CD4-positive, alpha-beta T cell (primary cell): ENCODE results near the gene STIM2. TPM values are rescaled to one million over a fixed set of nuclear protein-coding genes. Genes with fewer than 3 reads are reported as not detected.
"Not testable (repeated sequence)": the region's sequence is repeated elsewhere in the genome, so short reads cannot be mapped to it uniquely, and the experiment has no call there.

Experiments used
- ATAC-seq: fragments of 200-7000 bp; cut with Tn5 transposase; one replicate; pipeline ENCODE4 v1.10.0; 2022; ENCODE audit warnings: mild to moderate bottlenecking; ENCODE audit not compliant: poor library complexity
- CTCF ChIA-PET: fragments of 350-600 bp; sonication (Branson Sonifier 250); formaldehyde crosslinking; loops from one replicate; lab custom pipeline; 2021; ENCODE audit warnings: antibody characterized with exemption, inconsistent platforms; lab: Charles Lee
- POLR2A ChIA-PET: fragments of 350-600 bp; sonication (Branson Sonifier 250); formaldehyde crosslinking; loops from one replicate; lab custom pipeline; 2021; ENCODE audit warnings: antibody characterized with exemption, inconsistent platforms; lab: Charles Lee
- DNase-seq, 14 experiments: peaks; one replicate each; pipeline ENCODE4 v3.0.0-alpha.2; 2013 to 2020; ENCODE audit warnings: mixed read lengths in 2 of 14
- H3K27ac ChIP-seq, 2 donors: one replicate each; pipeline versions ENCODE4 v1.5.1 to v1.7.0; 2013; ENCODE audit warnings: low read length in 2 of 2, low read depth in 1 of 2, mild to moderate bottlenecking in 1 of 2
- H3K27me3 ChIP-seq, 2 experiments: 1 replicate in 1 of 2; 2 replicates in 1 of 2; pipeline versions ENCODE4 v1.6.1 to v1.7.0; 2013; ENCODE audit warnings: low read length in 2 of 2, control low read depth in 1 of 2, mild to moderate bottlenecking in 1 of 2, moderate library complexity in 1 of 2; ENCODE audit not compliant: insufficient read depth in 2 of 2, control insufficient read depth in 1 of 2
- H3K36me3 ChIP-seq: one replicate; pipeline ENCODE4 v1.6.1; 2013; ENCODE audit warnings: low read length, control low read depth; ENCODE audit not compliant: insufficient read depth
- H3K4me1 ChIP-seq: one replicate; pipeline ENCODE4 v1.6.1; 2013; ENCODE audit warnings: low read length, control low read depth; ENCODE audit not compliant: insufficient read depth
- H3K4me3 ChIP-seq: one replicate; pipeline ENCODE4 v1.5.1; 2013; ENCODE audit warnings: mild to moderate bottlenecking, low read length, moderate library complexity
- H3K9me3 ChIP-seq, 2 experiments: 1 replicate in 1 of 2; 2 replicates in 1 of 2; pipeline versions ENCODE4 v1.6.1 to v1.7.0; 2013; ENCODE audit warnings: low read length in 2 of 2, mild to moderate bottlenecking in 2 of 2, control low read depth in 1 of 2, moderate library complexity in 1 of 2; ENCODE audit not compliant: control insufficient read depth in 1 of 2, insufficient read depth in 1 of 2
- H3K27ac Mint-ChIP-seq: one replicate; pipeline ENCODE4 v1.8.0; 2020; ENCODE audit warnings: mixed read lengths
- H3K27me3 Mint-ChIP-seq: one replicate; pipeline ENCODE4 v1.8.0; 2021; ENCODE audit warnings: mixed read lengths
- H3K36me3 Mint-ChIP-seq: one replicate; pipeline ENCODE4 v1.8.0; 2021; ENCODE audit warnings: low read depth, mixed read lengths
- H3K4me1 Mint-ChIP-seq: one replicate; pipeline ENCODE4 v1.8.0; 2021; ENCODE audit warnings: low read depth, mixed read lengths
- H3K4me3 Mint-ChIP-seq: one replicate; pipeline ENCODE4 v1.8.0; 2020; ENCODE audit warnings: mild to moderate bottlenecking, mixed read lengths
- H3K9me3 Mint-ChIP-seq: one replicate; pipeline ENCODE4 v1.8.0; 2020; ENCODE audit warnings: mixed read lengths
- intact Hi-C, 2 experiments: fragments of 100-400 bp; cut with DNase I in 1 of 2; cut with micrococcal nuclease in 1 of 2; formaldehyde crosslinking; loops; one replicate each; pipeline versions ENCODE4 v1.15.1 to v1.9.0; 2023 to 2025; cut with DNase I, micrococcal nuclease
- total RNA-seq, 174 experiments: library from RNA in 2 of 174; stranded (reverse) in 2 of 174; gene quantifications; one replicate each; pipeline ENCODE4 v1.2.3 and lab custom pipeline; 2021 to 2026
- TF ChIP-seq, protein P1 (sequence below): fragments of 200-600 bp; IDR thresholded peaks from one replicate; pipeline ENCODE4 v1.8.0; 2022; ENCODE audit warnings: antibody characterized with exemption, mild to moderate bottlenecking

The STIM2 gene
- total RNA-seq, 2 experiments from 2014 or later, result 53.7 to 54.9 TPM

DNA sequence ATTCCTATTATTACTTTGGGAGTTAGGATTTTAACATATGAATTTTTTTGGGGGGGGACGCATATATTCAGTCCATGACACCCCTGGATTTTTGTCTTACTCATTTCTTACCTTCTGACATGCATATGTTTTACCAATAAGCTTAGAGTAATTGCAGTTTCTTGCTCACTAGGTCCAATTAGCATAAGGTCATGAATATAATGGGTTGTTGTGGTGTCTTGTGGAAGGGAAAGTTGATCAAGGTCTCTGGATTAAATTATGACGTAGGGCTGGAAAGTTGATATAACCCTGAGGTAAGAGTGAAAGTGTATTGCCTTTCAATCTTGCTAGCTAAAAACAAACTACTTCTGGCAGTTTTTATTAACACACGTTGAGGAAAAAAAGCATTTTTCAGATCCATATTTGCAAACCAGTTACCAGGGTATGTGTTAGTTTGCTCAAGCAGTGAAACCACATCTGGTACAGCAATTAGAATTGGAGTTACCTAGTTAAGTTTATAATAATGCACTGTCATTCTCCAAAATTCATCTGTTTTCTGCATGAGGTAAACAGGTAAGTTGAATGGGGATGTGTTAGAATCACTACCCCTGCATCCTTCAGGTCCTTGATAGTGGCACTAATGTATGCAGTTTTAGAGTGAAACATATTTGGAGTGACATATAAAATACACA is 32.0 kb downstream of the STIM2 start:
- H3K27ac ChIP-seq, result no peak overlapping the region
- ChIA-PET CTCF (interaction anchor here (1.5 kb wide), 1 partner anchor 30 kb away, joined by 3 read pairs; no protein-coding TSS in a partner anchor), POLR2A (interaction anchor here (0.7 to 1.5 kb wide), 4 partner anchors 8 to 32 kb away, joined by 3 to 4 read pairs (median 3); partner anchors contain the start of gene STIM2)

DNA sequence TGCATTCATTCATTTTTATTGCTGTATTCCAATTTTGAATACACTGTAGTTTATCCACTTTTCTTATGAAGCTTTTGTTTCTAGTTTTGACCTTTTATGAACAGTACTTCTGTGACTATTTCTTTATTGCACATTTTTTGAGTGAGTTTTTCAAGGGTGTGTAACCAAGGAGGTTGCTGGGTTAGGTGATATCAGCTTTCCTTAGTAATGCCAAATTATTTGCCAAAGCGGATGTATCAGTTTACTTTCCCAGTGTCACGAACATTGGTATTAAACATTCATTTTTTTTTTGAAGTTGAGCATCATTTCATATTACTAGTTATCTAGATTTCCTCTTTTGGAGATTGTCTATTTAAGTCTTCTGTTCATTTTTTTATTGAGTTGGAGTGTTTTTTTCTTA is 32.9 kb downstream of the STIM2 start:
- no peaks in the 10 kb centered on the region for H3K27me3 Mint-ChIP-seq
- Histone ChIP-seq H3K36me3 (no peaks in the 10 kb centered on the region), H3K4me1 (peaks cover 4% of the 10 kb centered on the region), H3K27me3 (no peaks in the 10 kb centered on the region), H3K27ac (no peak overlapping the region), H3K9me3 (peaks cover 0 to 3% of the 10 kb centered on the region in 2 experiments), H3K4me3 (no peak overlapping the region)
- H3K4me1 Mint-ChIP-seq, result peaks cover 79% of the 10 kb centered on the region
- POLR2A ChIA-PET, result interaction anchor here (0.7 to 1.5 kb wide), 3 partner anchors 8 to 435 kb away, joined by 3 read pairs; no protein-coding TSS in a partner anchor
- ATAC-seq (no peak), DNase-seq (no peak)
- H3K9me3 Mint-ChIP-seq, result no peaks in the 10 kb centered on the region
- H3K4me3 Mint-ChIP-seq, result no peak overlapping the region
- CTCF ChIA-PET, result interaction anchor here (1.3 to 1.5 kb wide), 2 partner anchors 12 to 31 kb away, joined by 3 read pairs; no protein-coding TSS in a partner anchor
- H3K36me3 Mint-ChIP-seq, result peaks cover 17% of the 10 kb centered on the region
- TF ChIP-seq, protein P1, sequence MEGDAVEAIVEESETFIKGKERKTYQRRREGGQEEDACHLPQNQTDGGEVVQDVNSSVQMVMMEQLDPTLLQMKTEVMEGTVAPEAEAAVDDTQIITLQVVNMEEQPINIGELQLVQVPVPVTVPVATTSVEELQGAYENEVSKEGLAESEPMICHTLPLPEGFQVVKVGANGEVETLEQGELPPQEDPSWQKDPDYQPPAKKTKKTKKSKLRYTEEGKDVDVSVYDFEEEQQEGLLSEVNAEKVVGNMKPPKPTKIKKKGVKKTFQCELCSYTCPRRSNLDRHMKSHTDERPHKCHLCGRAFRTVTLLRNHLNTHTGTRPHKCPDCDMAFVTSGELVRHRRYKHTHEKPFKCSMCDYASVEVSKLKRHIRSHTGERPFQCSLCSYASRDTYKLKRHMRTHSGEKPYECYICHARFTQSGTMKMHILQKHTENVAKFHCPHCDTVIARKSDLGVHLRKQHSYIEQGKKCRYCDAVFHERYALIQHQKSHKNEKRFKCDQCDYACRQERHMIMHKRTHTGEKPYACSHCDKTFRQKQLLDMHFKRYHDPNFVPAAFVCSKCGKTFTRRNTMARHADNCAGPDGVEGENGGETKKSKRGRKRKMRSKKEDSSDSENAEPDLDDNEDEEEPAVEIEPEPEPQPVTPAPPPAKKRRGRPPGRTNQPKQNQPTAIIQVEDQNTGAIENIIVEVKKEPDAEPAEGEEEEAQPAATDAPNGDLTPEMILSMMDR, result no peak
- H3K27ac Mint-ChIP-seq, result peak overlapping the region; percentile 17
- intact Hi-C loops, result no loop called here

More for the DNA sequence above, 32.0 kb downstream of the STIM2 start:
- Histone ChIP-seq H3K27me3 (no peaks in the 10 kb centered on the region), H3K9me3 (peaks cover 0 to 3% of the 10 kb centered on the region in 2 experiments), H3K4me1 (peaks cover 7% of the 10 kb centered on the region), H3K36me3 (no peaks in the 10 kb centered on the region), H3K4me3 (no peak overlapping the region)
- Mint-ChIP-seq H3K9me3 (no peaks in the 10 kb centered on the region), H3K27me3 (no peaks in the 10 kb centered on the region), H3K36me3 (peaks cover 17% of the 10 kb centered on the region), H3K4me3 (no peak overlapping the region), H3K27ac (peak overlapping the region; percentile 17), H3K4me1 (peaks cover 80% of the 10 kb centered on the region)
- peak; percentile 8 for ATAC-seq
- TF ChIP-seq, protein P1, result no peak
- DNase-seq, result no peak
- intact Hi-C loops, result no loop called here

DNA sequence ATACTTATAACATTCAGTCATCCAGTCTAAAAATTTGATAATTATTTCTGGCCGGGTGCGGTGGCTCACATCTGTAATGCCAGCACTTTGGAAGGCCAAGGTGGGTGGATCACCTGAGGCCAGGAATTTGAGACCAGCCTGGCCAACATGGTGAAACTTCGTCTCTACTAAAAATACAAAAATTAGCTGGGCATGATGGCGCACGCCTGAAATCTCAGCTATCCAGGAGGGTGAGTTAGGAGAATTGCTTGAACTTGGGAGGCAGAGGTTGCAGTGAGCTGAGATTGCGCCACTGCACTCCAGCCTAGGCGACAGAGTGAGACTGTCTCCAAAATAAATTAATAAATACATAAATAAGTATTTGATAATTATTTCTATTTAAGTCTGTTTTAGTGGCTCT is 34.2 kb downstream of the STIM2 start:
- Mint-ChIP-seq H3K36me3 (peaks cover 17% of the 10 kb centered on the region), H3K4me1 (peaks cover 78% of the 10 kb centered on the region)
- POLR2A ChIA-PET, CTCF ChIA-PET, H3K36me3 ChIP-seq, H3K27me3 Mint-ChIP-seq, DNase-seq, H3K9me3 Mint-ChIP-seq, H3K9me3 ChIP-seq, H3K4me3 Mint-ChIP-seq, ATAC-seq, H3K27ac ChIP-seq, H3K27me3 ChIP-seq, H3K27ac Mint-ChIP-seq, H3K4me3 ChIP-seq, H3K4me1 ChIP-seq: not testable (repeated sequence)
- intact Hi-C loops, result loop anchor here (5.0 kb wide), 2 partner anchors 33 to 42 kb away; partner anchors contain the start of gene STIM2 (in 1 of the 2)
